Measurements from ENCODE around the gene EPHB2. TPM values are rescaled to one million over a fixed set of nuclear protein-coding genes. Genes with fewer than 3 reads are reported as not detected.

The EPHB2 gene
- total RNA-seq, 4 donors from 2014 or later = 0.32 to 4.0 (median 1.7) TPM

- Histone ChIP-seq H3K9me3 (no peaks in the 10 kb centered on the region), H3K4me3 (no peak overlapping the region), H3K27ac (no peak overlapping the region), H3K4me1 (peaks cover 7% of the 10 kb centered on the region), H3K27me3 (peaks cover 3% of the 10 kb centered on the region), H3K36me3 (no peaks in the 10 kb centered on the region)
- WGBS = 93% methylated on average over 4 of the region's 4 CpGs
- DNase-seq (ENCODE audit: low spot score in 2 of 2) = no peak
- TF ChIP-seq POLR2AphosphoS5 (IDR thresholded peaks at IDR 0.05) (no peak), EP300 (IDR thresholded peaks at IDR 0.05) (no peak), POLR2A (IDR thresholded peaks at IDR 0.05) (no peak)
- TF ChIP-seq, protein P1, sequence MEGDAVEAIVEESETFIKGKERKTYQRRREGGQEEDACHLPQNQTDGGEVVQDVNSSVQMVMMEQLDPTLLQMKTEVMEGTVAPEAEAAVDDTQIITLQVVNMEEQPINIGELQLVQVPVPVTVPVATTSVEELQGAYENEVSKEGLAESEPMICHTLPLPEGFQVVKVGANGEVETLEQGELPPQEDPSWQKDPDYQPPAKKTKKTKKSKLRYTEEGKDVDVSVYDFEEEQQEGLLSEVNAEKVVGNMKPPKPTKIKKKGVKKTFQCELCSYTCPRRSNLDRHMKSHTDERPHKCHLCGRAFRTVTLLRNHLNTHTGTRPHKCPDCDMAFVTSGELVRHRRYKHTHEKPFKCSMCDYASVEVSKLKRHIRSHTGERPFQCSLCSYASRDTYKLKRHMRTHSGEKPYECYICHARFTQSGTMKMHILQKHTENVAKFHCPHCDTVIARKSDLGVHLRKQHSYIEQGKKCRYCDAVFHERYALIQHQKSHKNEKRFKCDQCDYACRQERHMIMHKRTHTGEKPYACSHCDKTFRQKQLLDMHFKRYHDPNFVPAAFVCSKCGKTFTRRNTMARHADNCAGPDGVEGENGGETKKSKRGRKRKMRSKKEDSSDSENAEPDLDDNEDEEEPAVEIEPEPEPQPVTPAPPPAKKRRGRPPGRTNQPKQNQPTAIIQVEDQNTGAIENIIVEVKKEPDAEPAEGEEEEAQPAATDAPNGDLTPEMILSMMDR (IDR thresholded peaks at IDR 0.05) = no peak
Measured at GRCh38 chr1:22738522-22738921, 27.9 kb downstream of the EPHB2 start.

GRCh38 chr1:22739648-22740385 is 29.2 kb downstream of the EPHB2 start:
- no peak overlapping the region for H3K4me3 ChIP-seq
- no peaks in the 10 kb centered on the region for H3K36me3 ChIP-seq
- 52% methylated on average over 18 of the region's 18 CpGs for WGBS

DNA sequence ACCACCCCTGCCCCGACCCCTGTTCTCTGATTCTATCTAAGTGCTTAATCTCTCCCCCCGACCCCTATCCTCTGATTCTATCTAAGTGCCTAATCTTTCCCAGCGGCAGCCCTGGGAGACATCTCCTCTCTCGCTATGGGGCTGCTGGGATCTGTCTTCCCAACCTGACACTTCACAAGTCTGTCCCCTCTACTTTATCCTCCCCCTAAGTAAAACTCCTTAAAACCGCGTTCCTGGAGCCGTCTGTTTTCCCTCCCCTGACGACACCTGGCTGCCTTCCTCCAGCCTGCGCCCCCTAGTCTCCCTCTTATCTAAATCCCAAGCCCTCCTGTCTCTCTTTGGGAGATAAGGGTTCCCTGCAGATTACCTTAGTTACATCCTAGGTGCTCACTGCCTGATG is 30.5 kb downstream of the EPHB2 start:
- H3K36me3 ChIP-seq = no peaks in the 10 kb centered on the region
- peaks cover 3% of the 10 kb centered on the region for H3K27me3 ChIP-seq
- peaks cover 7% of the 10 kb centered on the region for H3K4me1 ChIP-seq
- TF ChIP-seq, protein P1 (IDR thresholded peaks at IDR 0.05) = no peak
- TF ChIP-seq EP300 (IDR thresholded peaks at IDR 0.05) (no peak), POLR2AphosphoS5 (IDR thresholded peaks at IDR 0.05) (no peak), POLR2A (IDR thresholded peaks at IDR 0.05) (no peak)
- no peak overlapping the region for H3K27ac ChIP-seq
- WGBS = 81% methylated on average over 9 of the region's 9 CpGs
- DNase-seq (ENCODE audit: low spot score in 2 of 2) = no peak
- H3K4me3 ChIP-seq = no peak overlapping the region
- H3K9me3 ChIP-seq = no peaks in the 10 kb centered on the region

More at GRCh38 chr1:22739648-22740385, 29.2 kb downstream of the EPHB2 start:
- Histone ChIP-seq H3K4me1 (peaks cover 7% of the 10 kb centered on the region), H3K27me3 (peaks cover 3% of the 10 kb centered on the region), H3K27ac (no peak overlapping the region), H3K9me3 (no peaks in the 10 kb centered on the region)
- no peak for DNase-seq (ENCODE audit: low spot score in 2 of 2)
- TF ChIP-seq POLR2A (IDR thresholded peaks at IDR 0.05) (no peak), POLR2AphosphoS5 (IDR thresholded peaks at IDR 0.05) (no peak), EP300 (IDR thresholded peaks at IDR 0.05) (no peak)
- TF ChIP-seq, protein P1 (IDR thresholded peaks at IDR 0.05) = no peak

GRCh38 chr1:22745669-22746585 is 35.3 kb downstream of the EPHB2 start:
- H3K4me3 ChIP-seq = no peak overlapping the region
- H3K27me3 ChIP-seq = peaks cover 3% of the 10 kb centered on the region
- no peak for DNase-seq (ENCODE audit: low spot score in 2 of 2)
- WGBS = 85% methylated on average over 14 of the region's 14 CpGs
- TF ChIP-seq POLR2AphosphoS5 (IDR thresholded peaks at IDR 0.05) (no peak), EP300 (IDR thresholded peaks at IDR 0.05) (no peak), POLR2A (IDR thresholded peaks at IDR 0.05) (no peak)
- TF ChIP-seq, protein P1 (IDR thresholded peaks at IDR 0.05) = no peak
- H3K9me3 ChIP-seq = no peaks in the 10 kb centered on the region
- H3K4me1 ChIP-seq = peaks cover 15% of the 10 kb centered on the region
- no peaks in the 10 kb centered on the region for H3K36me3 ChIP-seq
- no peak overlapping the region for H3K27ac ChIP-seq

All from suprapubic skin (tissue), 4 donors.